Endothelial cell of umbilical vein (primary cell): ENCODE results near the gene IRF8. TPM values are rescaled to one million over a fixed set of nuclear protein-coding genes. Genes with fewer than 3 reads are reported as not detected.

ENCODE experiments used
- BruUV-seq: library from RNA; stranded (reverse); fragments of 400-500 nt; replicated peaks from 2 replicates; lab custom pipeline; 2021; lab: Mats Ljungman, UMichigan
- CTCF ChIA-PET: fragments of 300-600, 350-600 bp; sonication (Branson Sonifier 250); formaldehyde crosslinking; loops from one replicate; lab custom pipeline; 2021; ENCODE audit warnings: antibody characterized with exemption, inconsistent platforms; lab: Charles Lee
- POLR2A ChIA-PET: fragments of 300-600, 350-600 bp; sonication (Branson Sonifier 250); formaldehyde crosslinking; loops from one replicate; lab custom pipeline; 2021; ENCODE audit warnings: antibody characterized with exemption, inconsistent platforms; lab: Charles Lee
- DNase-seq: peaks from one replicate; pipeline ENCODE4 v3.0.0-alpha.2; 2011; ENCODE audit warnings: low read depth, low spot score
- FAIRE-seq: peaks from 2 replicates; lab custom pipeline; 2011; peaks lifted over from hg19 to GRCh38; lab: Jason Lieb, UNC
- H2AFZ ChIP-seq: 2 replicates; pipeline ENCODE4 v1.6.0; 2012; ENCODE audit warnings: low read depth, low read length, control low read depth, inconsistent platforms
- H3K27ac ChIP-seq: 2 replicates; pipeline ENCODE4 v1.5.1; 2011; ENCODE audit warnings: low read depth, mild to moderate bottlenecking, control low read depth, low read length, moderate library complexity; ENCODE audit not compliant: insufficient read depth
- H3K27me3 ChIP-seq, 2 experiments: 2 replicates each; pipeline versions ENCODE4 v1.6.0 to v1.6.1; 2011; ENCODE audit warnings: low read length in 2 of 2, mixed read lengths in 1 of 2; ENCODE audit not compliant: control insufficient read depth in 2 of 2, insufficient read depth in 2 of 2
- H3K36me3 ChIP-seq, 2 experiments: 2 replicates in 1 of 2; 3 replicates in 1 of 2; pipeline ENCODE4 v1.5.1; 2011; ENCODE audit warnings: low read length in 2 of 2, mild to moderate bottlenecking in 1 of 2, moderate library complexity in 1 of 2; ENCODE audit not compliant: control insufficient read depth in 2 of 2, insufficient read depth in 2 of 2; ENCODE audit errors: extremely low read depth in 1 of 2
- H3K4me1 ChIP-seq: 3 replicates; pipeline ENCODE4 v1.5.1; 2011; ENCODE audit warnings: mild to moderate bottlenecking, low read length; ENCODE audit not compliant: control insufficient read depth, insufficient read depth; ENCODE audit errors: extremely low read depth
- H3K4me2 ChIP-seq: 2 replicates; pipeline ENCODE4 v1.6.1; 2011; ENCODE audit warnings: low read length, control low read depth, mixed read lengths; ENCODE audit not compliant: insufficient read depth
- H3K4me3 ChIP-seq, 3 experiments: fragments of 200-600 bp in 1 of 3; sonication (generic), shearing (Covaris generic) in 1 of 3; replicated peaks in 1 of 3; 2 replicates each; pipeline ENCODE4 v1.5.1; 2011 to 2016; ENCODE audit warnings: control low read depth in 3 of 3, low read length in 3 of 3, mild to moderate bottlenecking in 2 of 3, inconsistent platforms in 1 of 3, low read depth in 1 of 3, moderate library complexity in 1 of 3; ENCODE audit not compliant: insufficient read depth in 1 of 3
- H3K79me2 ChIP-seq: 2 replicates; pipeline ENCODE4 v1.6.0; 2012; ENCODE audit warnings: low read length, inconsistent platforms; ENCODE audit not compliant: control insufficient read depth, insufficient read depth
- H3K9ac ChIP-seq: replicated peaks from 2 replicates; pipeline ENCODE3; 2011; ENCODE audit warnings: low read length, control low read depth; ENCODE audit not compliant: insufficient read depth; ENCODE audit errors: extremely low read depth
- H3K9me1 ChIP-seq: replicated peaks from 3 replicates; pipeline ENCODE4 v1.6.0; 2011; ENCODE audit warnings: mild to moderate bottlenecking, low read length; ENCODE audit not compliant: control insufficient read depth, insufficient read depth; ENCODE audit errors: extremely low read depth
- H3K9me3 ChIP-seq: replicated peaks from 2 replicates; pipeline ENCODE4 v1.5.1; 2012; ENCODE audit warnings: low read length, inconsistent platforms; ENCODE audit not compliant: control insufficient read depth, insufficient read depth
- H4K20me1 ChIP-seq: replicated peaks from 2 replicates; pipeline ENCODE3; 2011; ENCODE audit warnings: mild to moderate bottlenecking, low read length; ENCODE audit not compliant: control insufficient read depth, insufficient read depth; ENCODE audit errors: extremely low read depth
- CTCF ChIP-seq, 2 donors: IDR thresholded peaks; 1 replicate in 1 of 2; 2 replicates in 1 of 2; pipeline ENCODE4 v1.5.1; 2011; ENCODE audit warnings: low read length in 2 of 2, mild to moderate bottlenecking in 2 of 2, moderate library complexity in 2 of 2, control low read depth in 1 of 2, inconsistent platforms in 1 of 2, low read depth in 1 of 2; ENCODE audit not compliant: insufficient read depth in 1 of 2; ENCODE audit errors: extremely low read depth in 1 of 2
- EZH2 ChIP-seq: IDR thresholded peaks from 2 replicates; pipeline ENCODE4 v1.6.1; 2012; ENCODE audit warnings: borderline replicate concordance, low read depth, mild to moderate bottlenecking, moderate library complexity, low read length, inconsistent platforms; ENCODE audit not compliant: severe bottlenecking
- FOS ChIP-seq: IDR thresholded peaks from 2 replicates; pipeline ENCODE4 v1.6.1; 2011; ENCODE audit warnings: mild to moderate bottlenecking, low read length, moderate library complexity, borderline replicate concordance; ENCODE audit not compliant: insufficient read depth
- GATA2 ChIP-seq: IDR thresholded peaks from 2 replicates; pipeline ENCODE4 v1.7.0; 2011; ENCODE audit warnings: low read depth, mild to moderate bottlenecking, moderate library complexity, mixed read lengths, low read length; ENCODE audit not compliant: insufficient read length, insufficient read depth
- JUN ChIP-seq: IDR thresholded peaks from 2 replicates; pipeline ENCODE4 v1.6.1; 2011; ENCODE audit warnings: borderline replicate concordance, low read depth; ENCODE audit not compliant: insufficient read length, insufficient read depth
- MAX ChIP-seq: IDR thresholded peaks from 2 replicates; pipeline ENCODE4 v1.6.1; 2011; ENCODE audit not compliant: insufficient read depth, insufficient read length
- MYC ChIP-seq: IDR thresholded peaks from one replicate; pipeline ENCODE4 v1.6.1; 2011; ENCODE audit warnings: mild to moderate bottlenecking, low read depth, low read length
- POLR2A ChIP-seq: IDR thresholded peaks from 2 replicates; pipeline ENCODE4 v1.6.1; 2012; ENCODE audit warnings: low read depth, mild to moderate bottlenecking, control low read depth, low read length
- POLR2AphosphoS5 ChIP-seq: IDR thresholded peaks from 2 replicates; pipeline ENCODE4 v1.6.1; 2012; ENCODE audit warnings: low read depth, mild to moderate bottlenecking, control low read depth, low read length, moderate library complexity; ENCODE audit not compliant: insufficient read depth
- dilution Hi-C: fragments of 300-500 bp; cut with MboI; formaldehyde crosslinking; loops from one replicate; pipeline ENCODE4 v1.15.0; 2019; ENCODE audit warnings: low sequenced_read_pairs; ENCODE audit not compliant: extremely low pct_ligation_motif_present
- intact Hi-C: fragments of 100-400 bp; cut with micrococcal nuclease; formaldehyde crosslinking; loops from one replicate; pipeline ENCODE4 v1.10.0; 2022
- microRNA-seq: library from miRNA; unstranded; fragments of <30 nt; microRNA quantifications from one replicate; pipeline ENCODE4 v1.2.0, GENCODE V29; 2021; ENCODE audit warnings: borderline number of aligned reads, borderline replicate concordance
- polyA plus RNA-seq, 4 experiments: library from polyadenylated mRNA; depleted of rRNA in 3 of 4; stranded (reverse) in 3 of 4; unstranded in 1 of 4; fragments of >200 nt; gene quantifications; 2 replicates each; pipeline versions ENCODE4 v1.2.1 to v1.2.3, GENCODE V29; 2011 to 2012; ENCODE audit warnings: missing spikeins in 1 of 4
- small RNA-seq: library from RNA; depleted of rRNA; stranded (forward); fragments of <200 nt; gene quantifications from one replicate; pipeline ENCODE3, GENCODE V24; 2012; ENCODE audit warnings: low replicate concordance, low read depth; ENCODE audit not compliant: insufficient read depth, insufficient read length
- total RNA-seq: library from RNA; stranded (reverse); gene quantifications from 2 replicates; pipeline ENCODE4 v1.2.3, GENCODE V29; 2021

IRF8 gene
- total and polyA plus RNA-seq, 2 donors (not counting 3 experiments of a cell fraction or from before 2014, with no cell fraction given), result not detected

- H2AFZ ChIP-seq, result no peak overlapping the region
- CTCF ChIA-PET, result interaction anchor here (2.3 kb wide), 1 partner anchor 149 kb away, joined by 5 read pairs; no protein-coding TSS in a partner anchor
Measured at GRCh38 chr16:85970738-85971137, 71.8 kb downstream of the IRF8 start.

More at GRCh38 chr16:85970738-85971137, 71.8 kb downstream of the IRF8 start:
- Histone ChIP-seq H3K9me3 (peaks cover 2% of the 10 kb centered on the region), H3K9me1 (no peaks in the 10 kb centered on the region), H3K4me1 (no peaks in the 10 kb centered on the region), H3K9ac (no peak overlapping the region), H3K36me3 (no peaks in the 10 kb centered on the region), H3K4me3 (no peak overlapping the region), H4K20me1 (no peaks in the 10 kb centered on the region), H3K27ac (no peak overlapping the region), H3K79me2 (no peaks in the 10 kb centered on the region), H3K4me2 (no peak overlapping the region), H3K27me3 (peaks cover 0 to 3% of the 10 kb centered on the region in 2 experiments)
- intact Hi-C loops (no loop called here), dilution Hi-C loops (no loop called here)
- BruUV-seq, result no TSS peak
- POLR2A ChIA-PET, result no interaction called here
- FAIRE-seq, result no peak
- TF ChIP-seq POLR2A (no peak), CTCF (IDR thresholded peaks at IDR 0.05; ENCODE audit: extremely low read depth in 1 of 2, insufficient read depth in 1 of 2, low read depth in 1 of 2, low read length in 2 of 2) (no peak), GATA2 (no peak), MYC (no peak), FOS (no peak), POLR2AphosphoS5 (no peak), JUN (no peak), EZH2 (no peak), MAX (no peak)
- no peak for DNase-seq

Small RNA genes lying within 50 kb of the gene (microRNA-seq; reads per million reads assigned to microRNA genes)
- not detected for gene MIR6774

Small RNA genes lying within 50 kb of the gene (small RNA-seq; reads per million reads assigned to genes)
- not detected for gene MIR6774

Other genes starting within 250 kb of the IRF8 start
- gene GINS2, start 210.2 kb upstream of the IRF8 start, total RNA-seq, result 24.1 and 26.7 TPM in 2 replicates
- gene GINS2, start 210.2 kb upstream of the IRF8 start, polyA plus RNA-seq, result 7.9 and 10.4 TPM in 2 replicates
- 30.9 and 38.7 TPM in 2 replicates for gene C16orf74, start 148.1 kb upstream of the IRF8 start, total RNA-seq
- gene C16orf74, start 148.1 kb upstream of the IRF8 start, polyA plus RNA-seq, result 12.1 and 15.3 TPM in 2 replicates
- gene EMC8, start 99.6 kb upstream of the IRF8 start, total RNA-seq, result 51.1 and 51.2 TPM in 2 replicates
- gene EMC8, start 99.6 kb upstream of the IRF8 start, polyA plus RNA-seq, result 59.6 and 59.7 TPM in 2 replicates
- 535 and 560 TPM in 2 replicates for gene COX4I1, start 99.5 kb upstream of the IRF8 start, total RNA-seq
- 795 and 953 TPM in 2 replicates for gene COX4I1, start 99.5 kb upstream of the IRF8 start, polyA plus RNA-seq